Endothelial cell (in vitro differentiated cells): ENCODE measurements around the gene TPPP. TPM values are rescaled to one million over a fixed set of nuclear protein-coding genes. Genes with fewer than 3 reads are reported as not detected.
"Not testable (repeated sequence)": the region's sequence is repeated elsewhere in the genome, so short reads cannot be mapped to it uniquely, and the experiment has no call there.

Experiments used
- DNase-seq: peaks from one replicate; pipeline ENCODE4 v3.0.0; 2021; ENCODE audit warnings: low spot score
- H3K27ac Mint-ChIP-seq: one replicate; pipeline ENCODE4 v1.8.0; 2021; ENCODE audit warnings: mixed read lengths, inconsistent platforms; ENCODE audit not compliant: unreplicated experiment
- H3K27me3 Mint-ChIP-seq: one replicate; pipeline ENCODE4 v1.8.0; 2021; ENCODE audit warnings: mild to moderate bottlenecking, moderate library complexity, mixed read lengths, inconsistent platforms; ENCODE audit not compliant: unreplicated experiment
- H3K36me3 Mint-ChIP-seq: one replicate; pipeline ENCODE4 v1.8.0; 2021; ENCODE audit warnings: mild to moderate bottlenecking, low read depth, mixed read lengths, inconsistent platforms; ENCODE audit not compliant: unreplicated experiment
- H3K4me1 Mint-ChIP-seq: one replicate; pipeline ENCODE4 v1.8.0; 2021; ENCODE audit warnings: mild to moderate bottlenecking, mixed read lengths, inconsistent platforms; ENCODE audit not compliant: unreplicated experiment
- H3K4me3 Mint-ChIP-seq: one replicate; pipeline ENCODE4 v1.8.0; 2021; ENCODE audit warnings: mild to moderate bottlenecking, mixed read lengths, inconsistent platforms; ENCODE audit not compliant: unreplicated experiment
- H3K9me3 Mint-ChIP-seq: one replicate; pipeline ENCODE4 v1.8.0; 2021; ENCODE audit warnings: mixed read lengths, inconsistent platforms; ENCODE audit not compliant: unreplicated experiment
- total RNA-seq: library from RNA; stranded (reverse); fragmentation: NEBNext Ultra II Directional; extraction: Animal tissue kit (Norgen Biotek cat#: 25700); gene quantifications from one replicate; pipeline ENCODE4 v1.2.1, GENCODE V29; 2021; ENCODE audit not compliant: unreplicated experiment
- TF ChIP-seq, protein P1 (sequence below): fragments of 200-600 bp; sonication (generic); IDR thresholded peaks from one replicate; pipeline ENCODE4 v1.5.0; 2021; ENCODE audit warnings: antibody characterized with exemption; ENCODE audit not compliant: unreplicated experiment

Gene TPPP
- total RNA-seq, 1 donor from 2014 or later, result 0.05 TPM

- H3K36me3 Mint-ChIP-seq, H3K9me3 Mint-ChIP-seq: not testable (repeated sequence)
Observed at GRCh38 chr5:695475-695874, 2.3 kb upstream of the TPPP start.

GRCh38 chr5:694042-694431, 885 bp upstream of the TPPP start:
- H3K4me1 Mint-ChIP-seq, H3K27ac Mint-ChIP-seq, DNase-seq, H3K36me3 Mint-ChIP-seq, H3K9me3 Mint-ChIP-seq, H3K4me3 Mint-ChIP-seq, H3K27me3 Mint-ChIP-seq: not testable (repeated sequence)

More at GRCh38 chr5:695475-695874, 2.3 kb upstream of the TPPP start:
- not testable (repeated sequence) for H3K4me1 Mint-ChIP-seq, H3K27ac Mint-ChIP-seq, H3K27me3 Mint-ChIP-seq, DNase-seq, H3K4me3 Mint-ChIP-seq

DNA sequence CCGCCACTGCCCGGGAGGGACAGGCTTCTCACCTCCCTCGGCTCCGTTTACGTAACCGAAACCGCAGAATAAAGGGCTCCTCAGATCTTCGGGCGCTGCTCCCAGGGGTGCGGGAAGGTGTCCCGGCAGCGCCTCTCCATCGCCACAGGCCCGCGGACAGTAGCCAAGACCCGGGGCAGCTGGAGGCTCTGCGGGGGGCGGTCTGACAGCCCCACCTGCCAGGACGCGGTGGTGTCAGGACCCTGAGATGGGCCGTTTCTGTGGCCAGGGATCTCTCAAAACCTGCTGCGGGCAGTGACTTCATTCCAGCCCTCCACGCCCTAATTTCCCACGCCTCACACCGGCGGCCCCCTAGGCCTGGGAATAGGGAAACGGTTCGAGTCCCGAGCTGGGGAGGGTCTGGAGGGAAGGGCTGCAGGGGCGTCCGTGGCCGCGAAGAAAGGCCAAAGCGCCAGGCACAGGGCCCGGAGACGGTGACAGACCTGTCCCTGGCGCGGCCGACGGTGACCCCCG, 567 bp downstream of the TPPP start:
- H3K27ac Mint-ChIP-seq, H3K4me1 Mint-ChIP-seq, H3K9me3 Mint-ChIP-seq, H3K36me3 Mint-ChIP-seq, H3K27me3 Mint-ChIP-seq, H3K4me3 Mint-ChIP-seq, DNase-seq: not testable (repeated sequence)

DNA sequence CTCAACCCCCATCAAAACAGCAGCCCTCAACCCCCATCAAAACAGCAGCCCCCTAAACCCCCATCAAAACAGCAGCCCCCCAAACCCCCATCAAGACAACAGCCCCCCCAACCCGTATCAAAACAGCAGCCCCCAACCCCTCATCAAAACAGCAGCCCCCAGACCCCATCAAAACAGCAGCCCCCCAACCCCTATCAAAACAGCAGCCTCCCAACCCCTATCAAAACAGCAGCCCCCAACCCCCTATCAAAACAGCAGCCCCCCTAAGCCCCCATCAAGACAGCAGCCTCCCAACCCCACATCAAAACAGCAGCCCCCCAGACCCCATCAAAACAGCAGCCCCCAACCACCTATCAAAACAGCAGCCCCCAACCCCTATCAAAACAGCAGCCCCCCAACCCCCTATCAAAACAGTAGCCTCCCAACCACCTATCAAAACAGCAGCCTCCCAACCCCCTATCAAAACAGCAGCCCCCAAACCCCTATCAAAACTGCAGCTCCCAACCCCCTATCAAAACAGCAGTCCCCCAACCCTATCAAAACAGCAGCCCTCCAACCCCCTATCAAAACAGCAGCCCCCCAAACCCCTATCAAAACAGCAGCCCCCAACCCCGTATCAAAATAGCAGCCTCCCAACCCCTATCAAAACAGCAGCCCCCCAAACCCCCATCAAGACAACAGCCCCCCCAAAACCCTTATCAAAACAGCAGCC, 1.2 kb downstream of the TPPP start:
- H3K27ac Mint-ChIP-seq, result no peak overlapping the region
- peaks cover 2% of the 10 kb centered on the region for H3K27me3 Mint-ChIP-seq
- no peaks in the 10 kb centered on the region for H3K4me1 Mint-ChIP-seq
- no peaks in the 10 kb centered on the region for H3K9me3 Mint-ChIP-seq
- no peak for DNase-seq
- H3K4me3 Mint-ChIP-seq, result no peak overlapping the region
- H3K36me3 Mint-ChIP-seq, result no peaks in the 10 kb centered on the region
- TF ChIP-seq, protein P1, sequence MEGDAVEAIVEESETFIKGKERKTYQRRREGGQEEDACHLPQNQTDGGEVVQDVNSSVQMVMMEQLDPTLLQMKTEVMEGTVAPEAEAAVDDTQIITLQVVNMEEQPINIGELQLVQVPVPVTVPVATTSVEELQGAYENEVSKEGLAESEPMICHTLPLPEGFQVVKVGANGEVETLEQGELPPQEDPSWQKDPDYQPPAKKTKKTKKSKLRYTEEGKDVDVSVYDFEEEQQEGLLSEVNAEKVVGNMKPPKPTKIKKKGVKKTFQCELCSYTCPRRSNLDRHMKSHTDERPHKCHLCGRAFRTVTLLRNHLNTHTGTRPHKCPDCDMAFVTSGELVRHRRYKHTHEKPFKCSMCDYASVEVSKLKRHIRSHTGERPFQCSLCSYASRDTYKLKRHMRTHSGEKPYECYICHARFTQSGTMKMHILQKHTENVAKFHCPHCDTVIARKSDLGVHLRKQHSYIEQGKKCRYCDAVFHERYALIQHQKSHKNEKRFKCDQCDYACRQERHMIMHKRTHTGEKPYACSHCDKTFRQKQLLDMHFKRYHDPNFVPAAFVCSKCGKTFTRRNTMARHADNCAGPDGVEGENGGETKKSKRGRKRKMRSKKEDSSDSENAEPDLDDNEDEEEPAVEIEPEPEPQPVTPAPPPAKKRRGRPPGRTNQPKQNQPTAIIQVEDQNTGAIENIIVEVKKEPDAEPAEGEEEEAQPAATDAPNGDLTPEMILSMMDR, result no peak

GRCh38 chr5:691049-691448, 2.1 kb downstream of the TPPP start:
- DNase-seq, H3K4me3 Mint-ChIP-seq, H3K27ac Mint-ChIP-seq, H3K4me1 Mint-ChIP-seq, H3K9me3 Mint-ChIP-seq, H3K36me3 Mint-ChIP-seq, H3K27me3 Mint-ChIP-seq: not testable (repeated sequence)

GRCh38 chr5:690293-690692, 2.9 kb downstream of the TPPP start:
- DNase-seq, H3K27ac Mint-ChIP-seq, H3K36me3 Mint-ChIP-seq, H3K27me3 Mint-ChIP-seq, H3K4me3 Mint-ChIP-seq, H3K4me1 Mint-ChIP-seq, H3K9me3 Mint-ChIP-seq: not testable (repeated sequence)

- H3K36me3 Mint-ChIP-seq, H3K9me3 Mint-ChIP-seq, DNase-seq, H3K4me3 Mint-ChIP-seq, H3K27ac Mint-ChIP-seq, H3K4me1 Mint-ChIP-seq: not testable (repeated sequence)
- H3K27me3 Mint-ChIP-seq, result peaks cover 11% of the 10 kb centered on the region
Observed at GRCh38 chr5:688348-689010, 4.7 kb downstream of the TPPP start.

DNA sequence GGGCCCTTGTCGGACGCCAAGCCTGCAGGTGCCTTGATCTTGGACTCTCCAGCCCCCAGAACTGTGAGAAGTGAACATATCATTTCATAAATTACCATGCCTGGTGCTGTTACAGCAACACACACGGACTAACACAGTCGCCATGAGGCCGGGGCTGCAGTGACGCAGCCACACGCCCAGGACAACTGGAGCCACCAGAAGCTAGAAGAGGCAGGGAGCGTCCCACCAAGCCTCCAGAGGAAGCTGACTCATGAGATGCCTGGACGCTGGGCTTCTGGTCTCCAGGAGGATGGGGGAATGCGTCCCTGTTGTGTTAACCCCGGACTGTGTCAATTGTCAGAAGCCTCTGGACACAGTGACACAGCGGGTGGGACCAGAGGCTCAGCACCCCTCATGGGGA, 6.2 kb downstream of the TPPP start:
- not testable (repeated sequence) for DNase-seq, H3K4me3 Mint-ChIP-seq, H3K27ac Mint-ChIP-seq, H3K4me1 Mint-ChIP-seq, H3K36me3 Mint-ChIP-seq, H3K9me3 Mint-ChIP-seq
- H3K27me3 Mint-ChIP-seq, result peaks cover 11% of the 10 kb centered on the region

- not testable (repeated sequence) for H3K4me3 Mint-ChIP-seq, H3K9me3 Mint-ChIP-seq, H3K36me3 Mint-ChIP-seq, H3K27ac Mint-ChIP-seq, H3K4me1 Mint-ChIP-seq, DNase-seq
- peaks cover 11% of the 10 kb centered on the region for H3K27me3 Mint-ChIP-seq
Observed at GRCh38 chr5:686172-686523, 7.0 kb downstream of the TPPP start.
